Hematopoietic multipotent progenitor cell treated with erythropoietin and hydrocortisone succinate and interleukin-3 and kit ligand, for 8 days (in vitro differentiated cells): ENCODE results near the gene ZNF385B.
"Not testable (repeated sequence)": the region's sequence is repeated elsewhere in the genome, so short reads cannot be mapped to it uniquely, and the experiment has no call there.

ENCODE experiments used
- DNase-seq: peaks from one replicate; pipeline ENCODE4 v3.0.0-alpha.2; 2015

The ZNF385B gene

GRCh38 chr2:179467960-179468359 is 393.5 kb downstream of the ZNF385B start:
- DNase-seq: no peak

DNA sequence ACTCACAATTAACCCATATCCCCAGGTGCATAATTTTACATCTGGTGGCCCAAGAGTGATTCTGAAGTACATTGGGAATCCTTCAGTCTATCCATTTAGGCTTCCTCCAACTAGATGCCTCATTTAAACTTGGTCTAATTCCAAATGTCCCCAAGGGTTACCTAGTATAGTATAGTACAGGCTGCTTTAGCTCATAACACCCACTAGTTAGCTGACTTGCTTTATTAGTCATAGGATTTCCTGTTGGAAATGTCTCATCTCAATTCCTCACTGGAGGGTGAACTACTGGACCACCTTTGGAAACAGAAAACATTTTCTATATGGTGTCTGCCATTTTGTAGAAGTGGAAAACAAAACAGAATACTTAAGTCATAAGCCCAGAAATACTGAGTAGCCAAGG is 394.3 kb downstream of the ZNF385B start:
- DNase-seq: no peak

GRCh38 chr2:179461420-179461819 is 400.0 kb downstream of the ZNF385B start:
- no peak for DNase-seq

GRCh38 chr2:179460181-179460929 is 401.1 kb downstream of the ZNF385B start:
- DNase-seq: no peak

GRCh38 chr2:179458113-179458512 is 403.3 kb downstream of the ZNF385B start:
- DNase-seq: not testable (repeated sequence)

GRCh38 chr2:179455824-179456223 is 405.6 kb downstream of the ZNF385B start:
- no peak for DNase-seq

- no peak for DNase-seq
These were observed 406.3 kb downstream of the ZNF385B start for GRCh38 chr2:179455172-179455524.

GRCh38 chr2:179454443-179455171 is 406.8 kb downstream of the ZNF385B start:
- DNase-seq: no peak

GRCh38 chr2:179449010-179449409 is 412.4 kb downstream of the ZNF385B start:
- DNase-seq: no peak

- DNase-seq: no peak
These were observed 413.5 kb downstream of the ZNF385B start for GRCh38 chr2:179447839-179448447.

GRCh38 chr2:179447421-179447820 is 414.0 kb downstream of the ZNF385B start:
- DNase-seq: no peak

- no peak for DNase-seq
These were observed 414.8 kb downstream of the ZNF385B start for GRCh38 chr2:179446476-179447141.

GRCh38 chr2:179444056-179444455 is 417.4 kb downstream of the ZNF385B start:
- DNase-seq: no peak

GRCh38 chr2:179443180-179443579 is 418.2 kb downstream of the ZNF385B start:
- DNase-seq: no peak

GRCh38 chr2:179442206-179442605 is 419.2 kb downstream of the ZNF385B start:
- DNase-seq: no peak

DNA sequence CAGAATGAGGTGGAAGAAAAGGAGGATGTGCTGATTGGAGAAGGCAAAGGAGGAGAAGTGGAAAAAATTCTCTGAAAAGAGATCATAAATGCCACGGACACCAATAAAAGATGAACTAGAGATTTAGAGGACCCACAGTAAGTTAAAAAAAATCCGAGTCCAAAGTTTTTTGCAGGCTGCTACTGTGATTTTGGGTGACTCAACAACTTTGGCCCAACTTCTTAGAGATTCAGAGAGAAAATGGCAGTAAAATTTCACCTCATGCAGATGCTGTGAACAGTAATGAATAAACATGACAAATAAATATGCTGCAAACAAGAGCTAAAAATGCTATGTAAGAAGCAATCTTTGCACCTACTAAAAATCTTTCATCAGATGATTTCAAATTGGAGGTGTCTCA is 419.9 kb downstream of the ZNF385B start:
- DNase-seq: no peak

DNA sequence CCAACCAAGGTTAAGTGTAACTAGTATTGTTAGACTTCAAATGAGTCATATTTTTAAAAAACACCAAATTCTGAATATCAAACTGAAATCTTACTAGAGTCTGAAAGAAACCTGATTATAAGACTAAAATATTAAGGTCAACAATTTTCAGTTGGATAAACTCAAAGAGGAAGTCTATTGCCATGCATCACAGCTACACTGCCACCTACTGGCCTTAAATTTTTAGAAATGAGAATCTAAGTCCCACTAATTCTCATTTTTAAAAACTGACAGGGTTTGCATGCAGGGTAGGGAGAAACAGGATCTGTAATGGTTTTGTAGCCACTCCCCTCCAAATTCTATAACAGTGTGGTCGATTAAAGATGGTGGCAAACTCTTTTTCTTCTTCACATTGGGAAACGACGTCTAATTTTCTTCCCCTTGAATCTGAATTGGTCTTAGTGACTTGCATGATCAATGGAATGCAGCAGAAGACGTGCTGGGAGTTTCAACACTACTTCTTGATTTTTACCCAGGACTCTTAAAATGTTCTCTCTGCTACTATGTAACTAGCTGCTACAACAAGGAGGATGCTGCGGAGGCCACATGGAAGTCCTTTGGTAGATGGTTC is 420.7 kb downstream of the ZNF385B start:
- peak; percentile 55 for DNase-seq

GRCh38 chr2:179438654-179439053 is 422.8 kb downstream of the ZNF385B start:
- no peak for DNase-seq

- DNase-seq: no peak
These were observed 424.0 kb downstream of the ZNF385B start for GRCh38 chr2:179437430-179437829.

- DNase-seq: no peak
These were observed 425.8 kb downstream of the ZNF385B start for GRCh38 chr2:179435566-179435965.

DNA sequence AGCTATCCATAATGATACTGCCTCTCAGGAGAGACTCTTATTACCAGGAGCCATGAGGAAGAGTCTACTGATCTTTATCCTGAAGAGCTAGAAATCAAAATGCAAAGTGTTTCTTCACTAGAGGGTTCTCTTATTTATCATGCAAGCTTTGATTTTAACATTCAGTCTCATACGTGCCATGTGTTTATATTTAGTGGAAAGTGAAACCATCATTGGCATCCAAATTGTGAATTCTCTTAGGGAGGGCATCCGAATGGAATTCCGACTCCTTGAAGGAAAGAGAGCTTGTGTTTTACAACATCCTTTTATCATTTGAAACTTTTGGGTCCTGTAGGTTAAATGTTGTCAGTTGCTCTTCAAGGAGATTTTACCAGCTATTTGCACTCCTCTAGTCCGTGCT is 426.4 kb downstream of the ZNF385B start:
- no peak for DNase-seq

DNA sequence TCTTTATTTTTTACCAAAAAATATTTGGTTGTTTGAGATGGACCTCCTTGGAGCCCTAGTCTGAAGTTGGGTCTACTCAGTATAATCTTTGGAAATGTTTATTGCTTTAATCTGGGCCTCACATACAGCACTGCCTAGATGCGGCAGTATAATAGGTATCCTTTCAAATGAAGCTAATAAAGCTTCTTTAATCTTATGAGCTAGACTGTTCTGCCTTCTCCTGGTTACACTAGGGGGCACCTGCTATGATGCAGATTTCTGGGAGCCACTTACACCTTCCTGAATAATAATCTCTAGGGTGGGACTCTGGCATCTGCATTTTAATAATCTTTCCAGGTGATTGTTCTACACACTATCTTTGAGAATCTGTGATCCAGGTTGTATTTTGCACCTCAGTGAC is 427.1 kb downstream of the ZNF385B start:
- DNase-seq: no peak

- no peak for DNase-seq
These were observed 428.7 kb downstream of the ZNF385B start for GRCh38 chr2:179432751-179433150.
